GM23248 (cell line): ENCODE measurements around the gene C2CD4A.

Experiments
- EZH2 ChIP-seq: fragments of 200-600 bp; sonication (generic); IDR thresholded peaks from 2 replicates; pipeline ENCODE4 v1.6.1; 2018; ENCODE audit warnings: antibody characterized with exemption, mild to moderate bottlenecking; ENCODE audit not compliant: insufficient read depth, poor library complexity, severe bottlenecking
- EZH2phosphoT487 ChIP-seq: fragments of 200-600 bp; sonication (generic); IDR thresholded peaks from 2 replicates; pipeline ENCODE4 v1.6.1; 2018; ENCODE audit warnings: antibody characterized with exemption, moderate library complexity, mild to moderate bottlenecking, low read depth; ENCODE audit not compliant: insufficient read depth

- no peak for TF ChIP-seq EZH2
- TF ChIP-seq EZH2phosphoT487, result no peak
Measured at GRCh38 chr15:62103431-62103830, 36.7 kb downstream of the C2CD4A start.
